Ramos (cell line): ENCODE data around the gene MBD5.

Experiments
- in situ Hi-C: fragments of 300-500 bp; cut with MboI; formaldehyde crosslinking; loops from one replicate; pipeline ENCODE4 v1.14.3; 2022; ENCODE audit warnings: low sequenced_read_pairs; ENCODE audit not compliant: unreplicated experiment

The MBD5 gene

DNA sequence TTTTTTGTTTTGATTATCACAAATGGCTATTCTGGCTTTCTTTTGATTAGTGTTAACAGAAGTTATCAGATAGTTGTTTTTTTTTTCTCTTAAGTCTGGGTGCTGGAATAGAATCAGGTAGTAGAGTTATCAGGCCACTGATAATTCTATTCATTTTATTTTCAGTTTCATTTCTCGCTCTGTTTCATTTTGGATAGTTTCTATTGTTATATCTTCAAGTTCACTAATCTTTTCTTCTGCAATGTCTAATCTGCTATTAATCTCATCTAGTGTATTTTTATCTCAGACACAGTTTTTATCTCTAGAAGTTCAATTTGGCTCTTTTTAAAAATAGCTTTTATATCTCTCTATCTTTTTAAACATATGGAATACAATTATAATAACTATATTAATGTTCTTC lies 381.9 kb downstream of the MBD5 start:
- in situ Hi-C loops, result no loop called here

GRCh38 chr2:148410899-148411298 lies 390.0 kb downstream of the MBD5 start:
- in situ Hi-C loops, result no loop called here

DNA sequence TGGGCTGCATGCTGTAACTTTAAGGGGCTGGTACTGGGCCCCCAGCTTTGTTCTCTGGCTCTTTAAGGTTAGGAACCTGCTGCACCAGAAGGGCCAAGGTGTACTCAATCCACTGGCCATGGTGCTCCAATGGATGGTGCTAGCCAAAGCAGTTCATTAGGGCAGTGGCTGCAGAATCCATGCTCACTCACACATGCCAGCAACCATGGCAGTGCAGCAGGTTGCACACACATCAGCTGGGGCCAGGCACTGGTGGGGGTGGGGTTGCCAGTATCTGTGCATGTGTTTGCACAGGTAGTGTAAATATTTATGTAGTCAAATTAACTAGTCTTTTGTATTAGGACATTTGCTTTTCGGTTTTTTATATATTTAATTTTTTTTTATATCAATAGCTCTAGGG lies 395.4 kb downstream of the MBD5 start:
- in situ Hi-C loops, result no loop called here

GRCh38 chr2:148430101-148430500 lies 409.2 kb downstream of the MBD5 start:
- in situ Hi-C loops, result no loop called here

DNA sequence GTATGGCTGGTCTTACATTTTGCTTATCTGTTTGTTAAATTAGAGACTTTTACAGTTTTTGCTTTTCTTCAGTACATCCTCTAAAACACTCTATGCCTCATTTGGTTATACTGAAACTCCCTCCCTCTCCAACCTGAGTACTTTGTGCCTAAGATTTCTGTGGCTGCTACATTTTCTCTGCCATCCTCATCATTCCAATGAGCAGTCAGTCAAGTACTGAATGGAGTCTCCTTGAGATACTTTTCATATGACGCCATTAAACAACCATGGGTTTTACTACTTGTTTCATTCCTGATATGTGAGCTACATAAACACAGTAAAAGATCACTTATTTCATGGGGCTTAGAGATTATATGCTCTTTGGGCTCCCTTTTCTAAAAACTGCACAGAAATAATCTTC lies 427.0 kb downstream of the MBD5 start:
- in situ Hi-C loops, result no loop called here

DNA sequence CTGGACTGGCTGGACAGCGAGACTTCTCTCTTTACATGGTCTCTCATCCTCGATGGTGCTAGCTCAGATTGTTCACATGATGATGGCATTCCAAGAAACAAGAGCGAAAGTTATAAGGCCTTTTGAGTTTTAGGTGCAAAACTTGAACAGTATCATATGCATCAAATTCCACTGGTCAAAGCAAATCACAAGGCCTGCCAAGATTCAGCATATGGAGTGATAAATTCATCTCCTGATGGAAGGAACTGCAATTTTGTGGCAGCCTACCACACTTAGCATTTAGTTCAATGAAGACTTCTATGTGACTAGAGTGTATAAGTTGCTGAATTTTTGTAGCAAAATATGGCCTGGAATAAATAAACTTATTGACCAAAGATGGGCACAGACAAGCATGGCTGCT lies 429.6 kb downstream of the MBD5 start:
- in situ Hi-C loops, result no loop called here

GRCh38 chr2:148451046-148451445 lies 430.2 kb downstream of the MBD5 start:
- in situ Hi-C loops, result no loop called here

DNA sequence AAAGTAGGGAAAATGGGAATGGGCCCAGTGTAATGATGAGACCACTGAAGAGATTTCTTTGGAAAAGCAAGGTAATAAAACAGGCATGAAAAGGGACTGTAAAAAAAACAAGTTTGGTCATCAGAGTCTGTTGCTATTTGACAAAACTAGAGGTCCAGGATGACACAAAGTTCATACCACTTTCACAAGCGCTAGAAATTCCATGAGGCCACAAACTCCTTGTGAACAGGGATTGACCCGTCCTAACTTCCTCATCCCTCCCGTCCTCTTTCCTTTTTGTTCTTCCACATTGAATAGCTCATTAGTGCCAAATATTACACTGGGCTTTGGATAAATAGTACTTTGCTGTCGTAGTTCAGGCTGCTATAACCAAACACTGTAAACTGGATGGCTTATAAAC lies 434.9 kb downstream of the MBD5 start:
- in situ Hi-C loops, result no loop called here

DNA sequence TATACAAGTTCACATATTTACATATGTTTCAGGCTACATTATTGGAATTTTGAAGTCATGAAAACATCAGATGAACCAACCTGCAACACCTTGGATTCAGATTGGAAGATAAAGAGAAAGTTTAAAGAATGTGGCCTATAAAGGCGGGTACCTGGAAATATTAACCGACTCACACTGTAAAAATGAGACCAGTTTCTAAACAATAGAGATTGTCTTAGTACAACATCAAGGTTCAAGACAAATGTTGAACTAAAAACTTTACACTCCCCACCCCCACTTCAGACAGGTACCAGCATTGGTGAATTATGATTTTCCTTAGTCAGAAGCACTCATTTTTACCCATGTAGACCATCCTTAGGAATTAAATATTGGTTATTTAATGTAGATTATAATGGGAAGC lies 437.3 kb downstream of the MBD5 start:
- in situ Hi-C loops, result no loop called here

- in situ Hi-C loops, result no loop called here
Observed at GRCh38 chr2:148459377-148459778, 438.5 kb downstream of the MBD5 start.

- in situ Hi-C loops, result no loop called here
Observed at GRCh38 chr2:148461876-148462275, 441.0 kb downstream of the MBD5 start.

DNA sequence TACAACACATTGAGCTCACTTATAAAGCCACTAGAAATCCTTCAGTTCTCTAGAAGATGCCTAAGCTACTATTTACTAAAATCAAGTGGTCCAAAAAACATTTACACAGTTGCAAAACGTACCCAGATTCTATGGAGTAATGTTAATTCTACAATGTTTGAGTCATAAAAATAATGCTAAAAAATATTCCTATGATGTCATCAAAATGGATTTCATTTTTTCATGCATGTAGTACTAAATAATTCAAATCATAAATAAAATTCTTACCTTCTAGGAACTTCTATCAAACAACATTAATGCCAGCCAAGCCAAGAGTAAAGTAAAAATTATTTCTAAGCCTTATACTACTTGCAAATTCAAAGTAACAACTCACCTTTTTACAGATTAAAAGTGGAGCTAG lies 454.7 kb downstream of the MBD5 start:
- in situ Hi-C loops, result no loop called here

GRCh38 chr2:148479398-148479797 lies 458.5 kb downstream of the MBD5 start:
- in situ Hi-C loops, result no loop called here

DNA sequence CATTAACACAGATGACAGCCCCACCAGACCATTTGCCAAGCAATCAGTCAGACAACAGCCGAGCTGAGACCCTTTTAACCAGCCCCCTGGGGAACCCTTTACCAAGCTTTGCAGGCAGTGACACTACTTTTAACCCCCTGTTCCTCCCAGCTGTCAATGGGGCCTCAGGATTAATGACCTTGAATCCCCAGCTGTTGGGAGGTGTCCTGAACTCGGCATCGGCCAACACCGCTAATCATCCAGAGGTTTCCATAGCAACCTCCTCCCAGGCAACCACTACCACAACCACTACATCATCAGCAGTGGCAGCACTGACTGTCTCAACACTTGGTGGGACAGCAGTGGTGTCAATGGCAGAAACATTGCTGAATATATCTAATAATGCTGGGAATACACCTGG lies 462.8 kb downstream of the MBD5 start:
- in situ Hi-C loops, result no loop called here

GRCh38 chr2:148484066-148484465 lies 463.2 kb downstream of the MBD5 start:
- in situ Hi-C loops, result no loop called here

- in situ Hi-C loops, result no loop called here
Observed at GRCh38 chr2:148486655-148487054, 465.8 kb downstream of the MBD5 start.

DNA sequence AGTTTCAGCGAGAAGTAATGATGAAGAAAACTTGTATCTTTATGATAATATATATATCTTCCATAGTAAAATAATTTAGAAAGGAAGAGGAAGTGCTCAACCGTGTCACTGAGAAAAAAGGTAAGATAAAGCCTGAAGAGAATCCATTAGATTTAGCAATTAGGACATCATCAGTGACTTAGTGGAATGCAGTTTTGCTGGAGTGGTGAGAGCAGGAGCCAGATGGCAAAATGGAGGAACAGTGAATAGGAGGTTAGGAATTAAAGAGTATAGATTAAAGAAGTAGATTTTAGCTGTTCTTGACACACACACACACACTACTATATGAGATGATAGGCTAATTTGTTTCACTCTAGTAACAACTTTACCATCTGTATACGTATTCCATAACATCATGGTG lies 466.5 kb downstream of the MBD5 start:
- in situ Hi-C loops, result no loop called here

DNA sequence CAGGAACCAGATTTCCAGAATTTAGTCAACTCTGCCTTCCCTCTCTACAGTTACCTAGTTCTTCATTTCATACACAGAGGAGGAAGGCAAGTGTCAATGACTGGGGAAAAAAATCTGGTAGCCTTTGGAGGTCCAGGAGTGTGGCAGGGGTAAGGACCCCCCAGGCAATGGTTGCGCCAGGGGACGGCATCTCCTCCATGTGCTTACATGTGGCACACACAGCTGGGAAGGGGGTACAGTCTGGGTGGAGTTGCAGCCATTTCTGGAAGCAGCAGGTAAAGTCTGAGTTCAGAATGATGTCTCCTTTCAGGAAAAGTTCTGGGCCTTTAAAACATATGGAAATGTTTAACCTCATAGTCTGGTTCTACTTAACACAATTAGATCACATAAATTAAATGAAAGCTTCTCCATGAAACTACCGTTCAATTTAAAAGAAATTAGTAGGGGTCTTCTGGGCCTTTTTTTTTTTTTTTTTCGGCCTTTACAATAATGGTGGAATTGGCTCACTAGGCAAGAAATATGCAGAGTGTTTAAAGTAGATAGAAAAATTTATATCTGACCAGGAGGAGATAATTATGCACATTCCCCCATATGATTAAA lies 470.0 kb downstream of the MBD5 start:
- in situ Hi-C loops, result no loop called here

DNA sequence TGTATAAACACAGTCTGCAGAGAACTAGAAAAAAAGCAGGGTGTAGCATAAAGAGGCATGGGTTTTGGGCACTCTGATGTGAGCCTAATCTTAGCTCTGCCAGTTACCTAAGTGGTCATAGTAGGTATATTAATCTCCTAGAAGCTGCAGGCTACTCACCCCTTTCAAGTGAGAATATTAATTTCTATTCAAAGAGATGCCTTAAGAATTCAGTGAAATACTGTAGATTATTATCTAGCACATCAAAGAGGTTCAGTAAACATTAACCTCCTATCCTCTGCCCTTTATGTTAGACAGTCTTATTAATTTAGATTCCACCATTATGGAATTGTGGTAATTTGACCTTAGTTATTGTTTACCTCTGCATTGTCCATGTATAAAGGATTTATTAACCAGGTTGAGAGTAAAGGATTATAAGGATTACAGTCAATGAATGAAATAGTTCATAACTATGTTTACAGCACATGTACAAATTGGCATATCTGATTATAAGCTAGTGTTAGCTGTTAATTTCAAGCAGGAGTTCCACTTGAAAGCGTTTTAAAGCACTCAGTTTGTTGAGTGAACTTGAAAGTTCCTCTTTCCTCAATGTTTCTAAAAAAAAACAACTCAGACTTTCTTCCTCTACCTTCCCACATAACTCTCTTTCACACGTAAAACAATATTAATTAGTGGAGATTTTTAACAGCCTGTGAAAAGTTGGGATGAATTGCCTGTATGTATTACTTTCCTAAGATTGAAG lies 473.1 kb downstream of the MBD5 start:
- in situ Hi-C loops, result no loop called here

DNA sequence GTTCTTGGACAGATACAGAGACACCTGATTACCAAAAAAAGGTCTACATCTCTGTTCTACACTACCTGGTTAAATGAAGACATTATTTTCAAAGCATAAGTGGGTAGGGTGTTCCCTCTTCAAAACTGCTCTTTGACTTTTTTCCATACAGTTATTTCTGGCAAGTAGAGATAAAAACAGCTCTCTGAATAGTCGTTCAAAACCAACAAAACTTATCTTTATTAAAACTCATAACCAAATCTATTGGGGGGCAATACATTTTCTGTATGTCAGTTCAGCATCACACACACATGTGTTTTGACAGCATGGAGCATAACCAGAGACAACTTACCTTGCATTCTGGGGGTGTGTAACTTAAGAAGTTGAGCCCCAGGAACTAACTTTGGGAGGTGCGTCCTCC lies 474.7 kb downstream of the MBD5 start:
- in situ Hi-C loops, result no loop called here

DNA sequence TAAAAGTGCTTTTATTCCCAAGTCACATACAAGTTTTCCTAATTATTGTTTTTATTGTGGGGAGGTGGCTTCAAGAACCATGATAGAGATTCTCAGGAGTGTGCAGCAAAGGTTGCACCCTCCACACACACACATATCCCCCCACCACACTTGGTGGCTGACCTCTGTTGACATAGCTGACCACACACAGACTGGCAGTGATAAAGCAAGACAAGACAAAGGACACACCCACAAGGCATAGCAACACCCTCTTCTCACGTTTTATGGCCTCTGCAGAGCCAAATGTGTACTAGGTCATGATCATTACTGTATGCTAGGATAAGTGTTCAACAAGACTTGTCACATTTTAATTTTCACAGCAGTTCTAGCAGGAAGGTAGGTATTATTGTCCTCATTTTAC lies 480.7 kb downstream of the MBD5 start:
- in situ Hi-C loops, result loop anchor here (25.0 kb wide), 1 partner anchor 514 kb away; no protein-coding TSS in a partner anchor

DNA sequence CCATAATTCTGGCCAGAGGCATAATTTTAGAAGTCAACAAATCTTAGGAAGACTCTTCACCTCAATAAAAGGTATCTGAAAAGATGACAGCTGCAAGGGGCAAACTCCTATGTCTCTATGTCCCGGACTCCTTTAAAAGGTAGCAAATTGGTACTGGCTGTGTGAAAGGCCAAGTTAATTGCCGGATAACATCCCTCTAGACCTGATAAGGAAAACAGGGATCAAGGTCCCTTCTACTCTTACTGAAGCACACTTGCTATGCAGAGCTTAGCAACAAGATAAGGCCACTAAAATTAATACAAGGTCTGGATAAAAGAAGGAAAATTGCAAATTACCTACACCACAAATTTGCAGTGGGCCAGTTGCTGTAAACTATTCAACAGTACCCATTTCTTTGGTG lies 482.6 kb downstream of the MBD5 start:
- in situ Hi-C loops, result loop anchor here (25.0 kb wide), 1 partner anchor 516 kb away; no protein-coding TSS in a partner anchor
